Hepatocyte (in vitro differentiated cells): Measurements from ENCODE around the gene DZANK1.

Experiments
- CTCF ChIP-seq: fragments of 200-600 bp; sonication (generic); IDR thresholded peaks from 2 replicates; pipeline ENCODE4 v1.5.1; 2016; ENCODE audit warnings: antibody characterized with exemption, mild to moderate bottlenecking; ENCODE audit not compliant: poor library complexity
- EZH2 ChIP-seq: fragments of 200-600 bp; sonication (generic); IDR thresholded peaks from 2 replicates; pipeline ENCODE4 v1.6.1; 2016; ENCODE audit warnings: antibody characterized with exemption, mild to moderate bottlenecking, borderline replicate concordance
- EZH2phosphoT487 ChIP-seq: fragments of 200-600 bp; sonication (generic); IDR thresholded peaks from one replicate; pipeline ENCODE4 v1.6.1; 2018; ENCODE audit warnings: antibody characterized with exemption, mild to moderate bottlenecking, low read depth, moderate library complexity; ENCODE audit not compliant: unreplicated experiment, severe bottlenecking

DNA sequence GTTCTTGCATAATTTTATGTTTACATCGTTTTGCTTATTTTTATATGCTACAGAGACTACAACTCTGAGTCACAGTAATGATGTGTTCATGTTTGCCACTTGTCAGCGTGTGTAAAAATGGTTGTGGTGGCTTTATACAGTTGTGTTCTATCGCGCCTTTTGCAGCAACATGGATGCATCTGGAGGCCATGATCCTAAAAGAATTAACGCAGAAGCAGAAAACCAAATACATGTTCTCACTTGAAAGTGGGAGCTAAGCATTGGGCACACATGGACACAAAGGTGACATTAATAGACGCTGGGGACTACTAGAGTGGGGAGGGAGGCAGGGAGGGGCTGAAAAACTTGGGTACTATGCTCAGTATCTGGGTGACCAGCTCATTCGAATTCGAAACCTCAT, 39.9 kb upstream of the DZANK1 start:
- TF ChIP-seq EZH2 (no peak), CTCF (no peak), EZH2phosphoT487 (no peak)
